Urothelium cell line (cell line): ENCODE data around the gene SMOC2.
"Not testable (repeated sequence)": the region's sequence is repeated elsewhere in the genome, so short reads cannot be mapped to it uniquely, and the experiment has no call there.

Experiments used
- DNase-seq: peaks from one replicate; pipeline ENCODE4 v3.0.0; 2011; ENCODE audit warnings: low spot score, mixed read lengths
- FAIRE-seq: peaks from 2 replicates; lab custom pipeline; 2011; peaks lifted over from hg19 to GRCh38; lab: Jason Lieb, UNC

The SMOC2 gene

GRCh38 chr6:168597471-168597875, 156.5 kb downstream of the SMOC2 start:
- FAIRE-seq, result no peak
- no peak for DNase-seq

- DNase-seq (no peak), FAIRE-seq (no peak)
Measured at GRCh38 chr6:168598251-168599117, 157.5 kb downstream of the SMOC2 start.

GRCh38 chr6:168599118-168599494, 158.1 kb downstream of the SMOC2 start:
- FAIRE-seq, result peak; percentile 95
- no peak for DNase-seq

GRCh38 chr6:168599769-168600330, 158.9 kb downstream of the SMOC2 start:
- DNase-seq (no peak), FAIRE-seq (no peak)

- FAIRE-seq (no peak), DNase-seq (no peak)
Measured at GRCh38 chr6:168600381-168600780, 159.4 kb downstream of the SMOC2 start.

- no peak for DNase-seq
Measured at GRCh38 chr6:168601111-168601510, 160.1 kb downstream of the SMOC2 start.

GRCh38 chr6:168601546-168601945, 160.6 kb downstream of the SMOC2 start:
- FAIRE-seq, result no peak
- DNase-seq, result no peak

More at GRCh38 chr6:168601111-168601510, 160.1 kb downstream of the SMOC2 start:
- FAIRE-seq, result no peak

- no peak for DNase-seq
- no peak for FAIRE-seq
Measured at GRCh38 chr6:168602576-168602975, 161.6 kb downstream of the SMOC2 start.

- no peak for DNase-seq
- no peak for FAIRE-seq
Measured at GRCh38 chr6:168603234-168603633, 162.2 kb downstream of the SMOC2 start.

GRCh38 chr6:168605964-168606363, 165.0 kb downstream of the SMOC2 start:
- FAIRE-seq, result no peak
- no peak for DNase-seq

GRCh38 chr6:168606722-168607121, 165.7 kb downstream of the SMOC2 start:
- FAIRE-seq, result no peak
- DNase-seq, result no peak

GRCh38 chr6:168607272-168608112, 166.5 kb downstream of the SMOC2 start:
- FAIRE-seq (no peak), DNase-seq (no peak)

GRCh38 chr6:168608113-168608400, 167.1 kb downstream of the SMOC2 start:
- DNase-seq (no peak), FAIRE-seq (no peak)

GRCh38 chr6:168609026-168609685, 168.2 kb downstream of the SMOC2 start:
- no peak for DNase-seq
- no peak for FAIRE-seq

- no peak for DNase-seq
- FAIRE-seq, result no peak
Measured at GRCh38 chr6:168609914-168610490, 169.0 kb downstream of the SMOC2 start.

GRCh38 chr6:168610966-168611365, 170.0 kb downstream of the SMOC2 start:
- FAIRE-seq, DNase-seq: not testable (repeated sequence)

GRCh38 chr6:168611691-168612090, 170.7 kb downstream of the SMOC2 start:
- FAIRE-seq, result no peak
- DNase-seq, result no peak

GRCh38 chr6:168612586-168612985, 171.6 kb downstream of the SMOC2 start:
- FAIRE-seq, result no peak
- DNase-seq, result no peak

GRCh38 chr6:168615837-168616236, 174.9 kb downstream of the SMOC2 start:
- no peak for FAIRE-seq
- DNase-seq, result no peak

GRCh38 chr6:168616816-168617765, 176.1 kb downstream of the SMOC2 start:
- no peak for DNase-seq
- no peak for FAIRE-seq
